Kidney epithelial cell (primary cell): ENCODE data around the gene CYGB. TPM values are rescaled to one million over a fixed set of nuclear protein-coding genes. Genes with fewer than 3 reads are reported as not detected.
"Not testable (repeated sequence)": the region's sequence is repeated elsewhere in the genome, so short reads cannot be mapped to it uniquely, and the experiment has no call there.

Experiments
- DNase-seq: peaks from one replicate; pipeline ENCODE4 v3.0.0-alpha.2; 2010; ENCODE audit warnings: low read depth
- H3K27me3 ChIP-seq: 2 replicates; pipeline ENCODE4 v1.6.0; 2011; ENCODE audit warnings: low read length; ENCODE audit not compliant: control insufficient read depth, insufficient read depth
- H3K36me3 ChIP-seq: 2 replicates; pipeline ENCODE4 v1.5.1; 2011; ENCODE audit warnings: low read length; ENCODE audit not compliant: control insufficient read depth, insufficient read depth
- H3K4me3 ChIP-seq: 2 replicates; pipeline ENCODE4 v1.5.1; 2011; ENCODE audit warnings: low read depth, mild to moderate bottlenecking, control low read depth, low read length
- CTCF ChIP-seq: IDR thresholded peaks from 2 replicates; pipeline ENCODE4 v1.5.1; 2011; ENCODE audit warnings: mild to moderate bottlenecking, moderate library complexity, low read length, control low read depth, inconsistent platforms; ENCODE audit not compliant: insufficient read depth, poor library complexity, severe bottlenecking
- total RNA-seq: library from RNA; depleted of rRNA; stranded (reverse); fragments of >200 nt; gene quantifications from 2 replicates; pipeline ENCODE4 v1.2.3, GENCODE V29; 2015

The CYGB gene
- total RNA-seq, 1 donor from 2014 or later, result 16.9 TPM

DNA sequence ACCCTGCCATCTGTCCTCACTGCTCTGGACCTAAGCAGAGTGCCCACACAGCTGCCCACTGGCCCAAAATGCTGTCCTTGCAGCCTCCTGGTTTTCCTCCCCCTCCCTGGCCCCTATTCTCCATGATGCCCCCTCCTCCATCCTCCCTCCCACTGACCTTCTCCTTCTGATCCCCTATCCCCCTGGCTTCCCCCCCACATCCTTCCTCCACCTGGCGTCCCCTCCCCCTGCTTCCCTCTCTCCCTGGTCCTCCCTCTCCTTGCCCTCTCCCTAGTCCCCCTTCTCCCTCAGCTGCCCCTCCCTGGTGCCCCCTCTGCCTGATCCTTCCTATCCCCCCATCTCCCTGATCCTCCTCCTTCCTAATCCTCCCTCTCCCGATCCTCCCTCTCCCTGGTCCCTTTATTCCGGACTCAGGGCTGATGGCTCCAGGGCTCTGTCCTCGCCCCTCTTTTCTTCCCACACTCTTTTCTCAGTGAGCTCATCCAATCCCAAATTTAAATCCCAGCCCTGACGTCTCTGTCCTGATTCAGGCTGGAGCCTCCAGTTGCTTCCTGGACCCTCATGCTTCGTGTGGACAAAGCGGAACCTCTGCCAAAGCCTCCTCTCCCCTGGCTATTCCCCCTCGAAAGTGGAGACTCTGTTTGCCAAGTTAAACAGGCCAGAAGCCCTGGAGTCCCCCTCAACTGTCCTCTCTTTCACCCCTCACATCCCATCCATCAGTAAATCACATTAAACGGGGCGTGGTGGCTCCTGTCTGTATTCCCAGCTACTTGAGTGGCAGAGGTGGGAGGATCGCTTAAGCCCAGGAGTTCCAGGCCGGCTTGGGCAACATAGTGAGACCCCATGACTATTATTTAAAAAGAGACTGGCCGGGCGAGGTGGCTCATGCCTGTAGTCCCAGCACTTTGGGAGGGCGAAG lies 18.2 kb downstream of the CYGB start:
- TF ChIP-seq CTCF, result no peak
- Histone ChIP-seq H3K27me3 (no peaks in the 10 kb centered on the region), H3K36me3 (no peaks in the 10 kb centered on the region), H3K4me3 (no peak overlapping the region)
- DNase-seq, result no peak

DNA sequence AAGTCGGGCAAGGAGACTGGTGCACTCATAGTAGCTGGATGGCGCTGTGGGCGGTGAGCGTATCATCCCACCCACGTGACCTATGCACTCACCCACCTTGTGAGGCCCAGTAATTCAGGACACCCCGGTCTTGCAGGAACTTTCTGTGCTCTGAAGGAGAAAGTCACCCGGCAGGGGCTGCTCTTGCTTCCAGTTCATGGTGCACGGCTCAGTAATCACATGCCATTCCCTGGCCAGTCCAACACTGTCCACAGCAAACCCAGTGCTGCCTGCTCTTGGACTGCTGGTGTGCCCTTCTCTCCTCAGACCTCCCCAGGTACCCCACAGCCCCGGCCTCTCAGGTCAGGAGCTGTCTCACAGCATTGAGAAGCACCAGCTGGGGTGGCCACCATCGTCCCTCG lies 19.9 kb downstream of the CYGB start:
- H3K4me3 ChIP-seq, result no peak overlapping the region
- DNase-seq, result no peak
- peak; percentile 56 for TF ChIP-seq CTCF
- H3K27me3 ChIP-seq, result no peaks in the 10 kb centered on the region
- no peaks in the 10 kb centered on the region for H3K36me3 ChIP-seq

GRCh38 chr17:76515274-76515949 lies 22.1 kb downstream of the CYGB start:
- DNase-seq, result peak; percentile 73
- Histone ChIP-seq H3K36me3 (no peaks in the 10 kb centered on the region), H3K4me3 (no peak overlapping the region), H3K27me3 (no peaks in the 10 kb centered on the region)
- no peak for TF ChIP-seq CTCF

DNA sequence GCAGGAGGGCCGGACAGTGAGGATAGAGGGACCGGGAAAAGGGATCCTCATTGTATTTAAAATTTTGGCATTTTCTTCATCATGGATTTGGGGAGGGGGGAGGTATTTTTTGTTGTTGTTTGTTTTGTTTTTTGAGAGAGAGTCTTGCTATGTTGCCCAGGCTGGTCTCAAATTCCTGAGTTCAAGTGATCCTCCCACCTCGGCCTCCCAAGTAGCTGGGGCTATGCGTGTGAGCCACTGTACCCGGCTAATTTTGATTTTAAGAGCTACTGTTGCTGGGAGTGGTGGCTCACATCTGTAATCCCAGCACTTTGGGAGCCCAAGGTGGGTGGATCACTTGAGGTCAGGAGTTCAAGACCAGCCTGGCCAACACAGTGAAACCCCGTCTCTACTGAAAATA lies 23.2 kb downstream of the CYGB start:
- not testable (repeated sequence) for H3K4me3 ChIP-seq, H3K36me3 ChIP-seq, H3K27me3 ChIP-seq, DNase-seq

- H3K4me3 ChIP-seq, result no peak overlapping the region
- TF ChIP-seq CTCF, result no peak
- no peaks in the 10 kb centered on the region for H3K27me3 ChIP-seq
- H3K36me3 ChIP-seq, result no peaks in the 10 kb centered on the region
- no peak for DNase-seq
Observed at GRCh38 chr17:76513306-76513692, 24.2 kb downstream of the CYGB start.
